DMS153 (cell line): ENCODE results near the gene RND3.
A peak's percentile ranks its signal among the peaks of the same experiment; 100 is the strongest.

Source experiments
- DNase-seq: peaks from one replicate; lab custom pipeline; 2025; lab: John Stamatoyannopoulos, UW

The RND3 gene

DNA sequence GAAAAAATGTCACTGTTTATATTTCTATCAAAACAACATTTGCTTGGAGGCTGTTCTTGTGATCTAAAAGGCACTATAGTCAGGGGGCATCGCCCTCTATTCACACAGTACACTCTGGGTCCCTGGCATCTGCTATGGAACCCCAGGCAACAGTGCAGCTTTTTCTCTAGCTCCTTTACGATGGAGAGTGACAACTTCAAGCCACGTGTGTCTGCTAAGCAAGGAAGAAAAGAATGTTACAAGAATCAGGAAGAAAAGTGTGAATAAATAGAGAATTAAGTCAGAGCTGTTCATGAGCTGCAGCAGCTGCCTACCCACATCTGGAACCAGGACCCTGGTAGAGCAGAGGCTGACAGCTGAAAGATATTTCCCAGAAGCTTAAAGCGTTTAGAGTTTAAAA is 11.2 kb downstream of the RND3 start:
- DNase-seq: no peak

DNA sequence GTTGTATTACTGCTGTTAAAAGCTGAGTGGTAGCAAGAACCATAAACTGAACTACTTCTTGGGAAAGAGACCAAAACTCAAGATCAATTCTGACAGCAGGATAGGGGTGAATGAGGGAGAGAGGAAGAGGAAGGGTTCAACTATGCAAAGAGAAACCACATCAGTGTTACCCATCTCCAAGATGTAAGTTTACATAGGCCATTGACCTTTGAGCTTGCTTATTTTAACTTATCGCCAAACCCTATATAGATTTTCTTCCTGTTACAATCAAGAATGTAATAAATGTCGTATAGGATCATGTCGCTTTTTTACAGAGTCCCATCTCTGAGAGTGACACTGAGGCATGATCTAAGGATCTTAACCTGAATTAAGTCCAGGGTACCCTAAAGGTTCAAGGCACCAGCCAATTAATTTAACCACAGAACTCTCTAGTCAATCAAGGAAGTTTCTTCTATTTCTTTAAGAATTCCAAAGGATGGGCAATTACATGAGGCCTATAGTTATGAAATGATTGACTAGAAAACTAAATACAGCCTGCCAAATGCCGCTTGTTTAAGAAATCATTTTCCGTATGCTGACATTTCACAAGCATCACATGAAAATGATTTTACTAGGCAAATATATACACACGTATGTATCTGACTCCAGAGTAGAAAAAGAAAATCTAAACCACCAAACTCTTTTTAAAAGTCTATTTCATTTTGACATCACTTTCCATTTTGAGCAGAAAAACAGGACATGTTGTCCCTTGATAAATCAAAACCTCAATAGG is 11.8 kb downstream of the RND3 start:
- no peak for DNase-seq

- DNase-seq: no peak
Observed at GRCh38 chr2:150474326-150475074, 13.0 kb downstream of the RND3 start.

DNA sequence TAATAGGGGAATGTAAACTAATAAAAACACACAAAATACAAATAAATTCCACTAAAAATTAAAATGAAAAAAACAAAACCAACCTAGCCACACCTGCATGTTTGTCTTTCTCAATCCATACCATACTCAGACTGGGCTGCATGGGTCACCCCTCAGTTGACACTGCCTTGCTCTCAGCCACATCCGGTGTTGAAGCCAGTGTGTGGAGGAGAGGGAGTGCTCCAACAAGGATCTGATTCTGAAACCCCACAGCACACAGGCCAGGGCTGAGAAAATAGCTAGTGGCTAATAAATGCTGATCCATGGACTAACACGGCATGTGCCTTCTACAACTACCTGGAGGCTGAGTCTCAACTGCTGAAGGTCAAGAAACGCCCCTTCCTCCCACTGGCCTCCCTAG is 13.7 kb downstream of the RND3 start:
- DNase-seq: no peak

GRCh38 chr2:150472511-150472899 is 15.0 kb downstream of the RND3 start:
- DNase-seq: no peak

DNA sequence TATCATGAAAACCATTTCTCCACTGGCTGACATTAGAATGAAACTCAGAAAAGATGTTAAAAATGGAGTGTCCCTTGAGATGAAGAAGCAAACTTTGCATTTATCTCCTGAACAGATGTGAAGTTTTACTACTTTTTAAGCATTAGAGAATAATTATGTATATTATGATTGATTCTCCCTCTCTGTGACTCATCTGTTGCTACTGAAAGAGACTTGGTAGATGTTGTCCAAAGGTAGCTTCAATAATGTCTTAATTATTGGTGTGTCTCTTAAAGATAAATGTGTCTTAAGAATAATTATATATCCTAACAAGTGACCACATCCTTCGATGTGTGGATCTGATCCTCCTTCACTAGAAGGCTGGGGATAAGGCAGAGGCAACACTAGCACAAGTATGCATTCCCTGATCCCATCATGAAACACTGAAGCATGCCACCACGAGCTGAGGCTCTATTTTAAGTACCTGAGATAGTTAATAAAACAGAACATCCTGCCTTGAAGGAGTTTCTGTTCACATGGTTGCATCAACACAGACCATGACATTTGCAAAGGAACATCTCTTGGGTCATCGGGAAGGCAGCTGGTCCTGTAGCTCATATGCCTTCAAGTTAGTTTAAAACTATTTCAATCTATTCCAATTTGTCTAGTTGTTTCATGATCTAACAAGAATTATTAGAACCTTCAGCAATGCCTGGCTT is 15.5 kb downstream of the RND3 start:
- DNase-seq: no peak

GRCh38 chr2:150470435-150470834 is 17.0 kb downstream of the RND3 start:
- no peak for DNase-seq

GRCh38 chr2:150469706-150470274 is 17.7 kb downstream of the RND3 start:
- DNase-seq: no peak

- DNase-seq: no peak
Observed at GRCh38 chr2:150468350-150468960, 19.0 kb downstream of the RND3 start.

GRCh38 chr2:150467621-150467963 is 19.9 kb downstream of the RND3 start:
- DNase-seq: no peak

DNA sequence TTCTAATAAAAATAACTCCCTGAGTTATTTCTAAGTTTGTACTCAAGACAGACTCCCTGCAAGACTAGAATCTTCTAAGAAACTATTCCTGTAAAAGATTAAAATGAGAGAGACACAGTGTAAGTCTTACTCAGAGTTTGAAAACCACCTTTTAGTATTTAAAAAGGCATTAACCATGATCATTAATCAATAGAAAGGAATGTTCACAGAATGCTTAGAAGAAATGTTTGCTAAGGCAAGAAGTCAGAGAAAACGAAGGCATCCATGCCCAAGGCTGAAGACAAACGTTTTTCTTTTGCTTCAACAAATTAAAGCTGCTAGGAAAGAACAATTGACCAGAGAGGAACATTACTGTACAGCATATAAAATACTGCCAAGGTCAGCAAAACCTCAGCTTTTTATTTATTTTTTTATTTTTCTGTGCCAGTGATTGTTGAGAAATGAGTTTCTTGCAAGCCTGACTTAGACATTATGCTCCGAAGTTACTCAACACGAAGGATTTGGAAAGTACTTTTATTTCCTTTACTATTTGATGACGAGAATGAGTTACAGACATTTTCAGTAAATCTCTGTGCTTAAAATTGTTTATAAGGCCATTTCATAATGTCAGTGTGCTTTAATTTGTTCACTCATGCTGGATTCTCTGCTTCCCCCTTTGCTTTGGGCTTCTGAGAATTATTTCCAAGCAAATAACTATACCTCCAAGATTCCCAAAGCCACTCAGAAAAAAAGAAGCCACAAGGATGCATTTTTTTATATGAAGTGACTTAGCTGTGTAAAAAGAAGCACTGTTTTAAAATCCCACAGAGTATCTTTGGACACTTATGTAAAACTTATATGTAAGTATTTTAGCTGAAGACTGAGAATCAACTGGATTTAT is 20.5 kb downstream of the RND3 start:
- DNase-seq: no peak

- DNase-seq: no peak
Observed at GRCh38 chr2:150465703-150466569, 21.5 kb downstream of the RND3 start.

DNA sequence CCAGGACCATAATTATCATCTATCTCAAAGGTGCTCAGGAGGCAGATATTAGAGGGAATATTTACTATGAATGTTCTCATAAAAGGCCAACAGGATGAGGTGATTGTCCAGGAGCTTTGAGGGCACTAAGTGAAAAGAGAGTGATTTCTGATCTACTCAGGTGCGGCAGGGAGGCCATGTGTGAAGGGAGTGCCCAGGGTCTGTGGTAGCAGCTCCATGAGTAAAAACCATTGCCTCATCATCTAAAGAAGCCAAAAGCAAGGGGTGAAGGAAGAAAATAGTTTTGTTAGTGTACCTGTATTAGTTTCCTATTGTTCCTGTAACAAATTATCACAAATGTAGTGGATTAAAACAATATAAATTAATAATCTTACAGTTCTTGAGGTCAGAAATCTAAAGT is 22.5 kb downstream of the RND3 start:
- DNase-seq: no peak

- DNase-seq: no peak
Observed at GRCh38 chr2:150464270-150464669, 23.2 kb downstream of the RND3 start.

DNA sequence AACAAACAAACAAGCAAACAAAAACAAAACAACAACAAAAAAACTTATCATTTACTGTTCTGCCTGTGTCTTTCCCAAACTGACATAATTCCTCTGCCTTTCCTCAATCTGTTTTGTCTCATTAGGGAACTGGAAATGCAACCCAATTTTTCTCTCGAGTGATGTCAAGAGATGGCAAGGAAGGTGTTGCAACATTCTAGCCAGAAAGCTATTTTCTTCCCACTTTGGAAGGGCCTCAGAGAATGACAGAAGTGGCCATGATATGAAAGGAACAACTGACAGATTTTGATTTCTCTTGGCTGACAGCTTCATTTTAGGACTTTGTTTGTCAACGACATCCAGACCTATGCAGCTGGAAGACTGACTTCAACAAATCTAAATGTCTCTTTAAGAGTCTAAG is 24.7 kb downstream of the RND3 start:
- no peak for DNase-seq

GRCh38 chr2:150459281-150459680 is 28.2 kb downstream of the RND3 start:
- DNase-seq: no peak

DNA sequence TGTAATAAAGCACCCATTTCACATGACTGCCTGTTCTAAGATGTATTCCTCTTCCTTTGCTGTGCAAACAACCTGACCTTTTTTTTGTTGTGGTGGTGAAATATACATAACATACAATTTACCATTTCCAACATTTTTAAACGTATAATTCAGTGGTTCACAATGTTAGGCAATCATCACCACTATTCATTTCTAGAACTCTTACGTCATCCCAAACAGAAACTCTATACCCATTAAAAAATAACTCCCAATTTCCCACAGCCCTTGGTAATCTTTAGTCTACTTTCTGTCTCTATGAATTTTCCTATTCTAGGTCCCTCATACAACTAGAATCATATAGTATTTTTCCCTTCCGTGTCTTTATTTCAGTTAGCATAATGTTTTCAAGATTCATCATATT is 36.7 kb downstream of the RND3 start:
- no peak for DNase-seq

- peak; percentile 27 for DNase-seq
Observed at GRCh38 chr2:150449856-150450255, 37.6 kb downstream of the RND3 start.

GRCh38 chr2:150445398-150445797 is 42.1 kb downstream of the RND3 start:
- no peak for DNase-seq

GRCh38 chr2:150442484-150442883 is 45.0 kb downstream of the RND3 start:
- DNase-seq: no peak
